PFSK-1 (cell line): ENCODE measurements around the gene ACACA.

Experiments
- FOXP2 ChIP-seq: optimal IDR thresholded peaks from 2 replicates; pipeline ENCODE3; 2011; ENCODE audit warnings: borderline replicate concordance, control low read depth, inconsistent platforms; ENCODE audit not compliant: insufficient read depth; ENCODE audit errors: extremely low read length, extremely low read depth
- POLR2AphosphoS5 ChIP-seq: IDR thresholded peaks from 2 replicates; pipeline ENCODE4 v1.6.1; 2012; ENCODE audit warnings: low read depth, mild to moderate bottlenecking, control low read depth, low read length, moderate library complexity
- REST ChIP-seq, 2 experiments: IDR thresholded peaks; 2 replicates each; pipeline versions ENCODE4 v1.6.1 to v1.8.0; 2011 to 2012; ENCODE audit warnings: low read depth in 2 of 2, low read length in 2 of 2, control low read depth in 1 of 2, inconsistent platforms in 1 of 2, mild to moderate bottlenecking in 1 of 2, moderate library complexity in 1 of 2; ENCODE audit not compliant: insufficient read depth in 1 of 2
- SIN3A ChIP-seq: IDR thresholded peaks from 2 replicates; pipeline ENCODE4 v1.6.1; 2012; ENCODE audit warnings: mild to moderate bottlenecking, low read length, moderate library complexity, borderline replicate concordance; ENCODE audit not compliant: insufficient read depth
- TAF1 ChIP-seq: IDR thresholded peaks from 2 replicates; pipeline ENCODE4 v1.6.1; 2012; ENCODE audit warnings: low read length, control low read depth, borderline replicate concordance; ENCODE audit not compliant: insufficient read depth

Gene ACACA

GRCh38 chr17:37103231-37103630, 303.4 kb downstream of the ACACA start:
- TF ChIP-seq FOXP2 (no peak), POLR2AphosphoS5 (no peak), SIN3A (no peak), REST (IDR thresholded peaks at IDR 0.05; ENCODE audit: insufficient read depth in 1 of 2, low read depth in 2 of 2, low read length in 2 of 2) (no peak), TAF1 (no peak)

GRCh38 chr17:37101306-37101705, 305.3 kb downstream of the ACACA start:
- no peak for TF ChIP-seq FOXP2
- no peak for TF ChIP-seq POLR2AphosphoS5
- no peak for TF ChIP-seq SIN3A
- TF ChIP-seq TAF1: no peak
- no peak for TF ChIP-seq REST (IDR thresholded peaks at IDR 0.05; ENCODE audit: insufficient read depth in 1 of 2, low read depth in 2 of 2, low read length in 2 of 2)

GRCh38 chr17:37100231-37100630, 306.4 kb downstream of the ACACA start:
- TF ChIP-seq TAF1 (no peak), FOXP2 (no peak)

- TF ChIP-seq POLR2AphosphoS5 (no peak), TAF1 (no peak), FOXP2 (no peak), SIN3A (no peak), REST (IDR thresholded peaks at IDR 0.05; ENCODE audit: insufficient read depth in 1 of 2, low read depth in 2 of 2, low read length in 2 of 2) (no peak)
Measured at GRCh38 chr17:37098910-37099664, 307.5 kb downstream of the ACACA start.

- TF ChIP-seq TAF1 (no peak), POLR2AphosphoS5 (no peak), FOXP2 (no peak), REST (IDR thresholded peaks at IDR 0.05; ENCODE audit: insufficient read depth in 1 of 2, low read depth in 2 of 2, low read length in 2 of 2) (no peak), SIN3A (no peak)
Measured at GRCh38 chr17:37098152-37098551, 308.5 kb downstream of the ACACA start.
